OCI-LY7 (cell line): ENCODE data around the gene DNAH11. TPM values are rescaled to one million over a fixed set of nuclear protein-coding genes. Genes with fewer than 3 reads are reported as not detected.
A peak's percentile ranks its signal among the peaks of the same experiment; 100 is the strongest.

ENCODE experiments used
- BruUV-seq: library from RNA; stranded (reverse); fragments of 400-500 nt; replicated peaks from 2 replicates; lab custom pipeline; 2021; lab: Mats Ljungman, UMichigan
- CTCF ChIA-PET: fragments of 300-600 bp; sonication (Branson Sonifier 250); formaldehyde crosslinking; loops from one replicate; lab custom pipeline; 2022; ENCODE audit warnings: antibody characterized with exemption; ENCODE audit not compliant: unreplicated experiment; lab: Charles Lee
- POLR2A ChIA-PET: fragments of 300-600 bp; sonication (Branson Sonifier 250); formaldehyde crosslinking; loops from one replicate; lab custom pipeline; 2022; ENCODE audit warnings: antibody characterized with exemption; lab: Charles Lee
- DNase-seq: peaks from one replicate; pipeline ENCODE4 v3.0.0-alpha.2; 2015; ENCODE audit warnings: low spot score
- H2AFZ ChIP-seq: fragments of 200-600 bp; sonication (generic), shearing (Covaris generic); 2 replicates; pipeline ENCODE4 v1.6.1; 2014; ENCODE audit warnings: mild to moderate bottlenecking, antibody characterized with exemption, low read length, moderate library complexity
- H3K27ac ChIP-seq: fragments of 200-600 bp; sonication (generic); 2 replicates; pipeline ENCODE4 v1.5.1; 2014; ENCODE audit warnings: mixed run types, low read depth, mild to moderate bottlenecking, moderate library complexity, low read length, inconsistent platforms; ENCODE audit not compliant: poor library complexity, severe bottlenecking
- H3K36me3 ChIP-seq: fragments of 200-600 bp; sonication (generic); 2 replicates; pipeline ENCODE4 v1.6.1; 2014; ENCODE audit warnings: mild to moderate bottlenecking, antibody characterized with exemption, low read length, moderate library complexity, mixed read lengths; ENCODE audit not compliant: insufficient read depth
- H3K4me1 ChIP-seq: fragments of 200-600 bp; sonication (generic); 2 replicates; pipeline ENCODE4 v1.5.1; 2014; ENCODE audit warnings: mild to moderate bottlenecking, low read length; ENCODE audit not compliant: insufficient read depth, poor library complexity, severe bottlenecking
- H3K4me2 ChIP-seq: fragments of 200-600 bp; sonication (generic); 2 replicates; pipeline ENCODE4 v1.6.1; 2014; ENCODE audit warnings: mild to moderate bottlenecking, low read length
- H3K4me3 ChIP-seq: fragments of 200-600 bp; sonication (generic); 2 replicates; pipeline ENCODE4 v1.5.1; 2014; ENCODE audit warnings: mild to moderate bottlenecking, low read depth, low read length; ENCODE audit not compliant: poor library complexity, severe bottlenecking
- H3K79me2 ChIP-seq: fragments of 200-600 bp; sonication (generic); 2 replicates; pipeline ENCODE4 v1.6.1; 2016; ENCODE audit warnings: low read depth, mild to moderate bottlenecking, low read length, moderate library complexity, mixed read lengths; ENCODE audit not compliant: insufficient read depth
- H3K9me2 ChIP-seq: fragments of 200-600 bp; sonication (generic); 2 replicates; pipeline ENCODE4 v1.6.1; 2016; ENCODE audit warnings: mild to moderate bottlenecking, low read length, mixed read lengths; ENCODE audit not compliant: insufficient read depth
- H3K9me3 ChIP-seq: fragments of 200-600 bp; sonication (generic); 2 replicates; pipeline ENCODE4 v1.6.1; 2014; ENCODE audit warnings: mild to moderate bottlenecking, mixed run types, low read length, mixed read lengths
- H4K20me1 ChIP-seq: fragments of 200-600 bp; sonication (generic); 2 replicates; pipeline ENCODE4 v1.6.1; 2014; ENCODE audit warnings: mild to moderate bottlenecking, antibody characterized with exemption, low read length, moderate library complexity, mixed read lengths; ENCODE audit not compliant: insufficient read depth
- EZH2phosphoT487 ChIP-seq: fragments of 200-600 bp; sonication (generic); IDR thresholded peaks from 2 replicates; pipeline ENCODE4 v1.6.1; 2018; ENCODE audit warnings: low read depth, borderline replicate concordance, mild to moderate bottlenecking, mixed run types, antibody characterized with exemption, low read length, moderate library complexity, mixed read lengths
- intact Hi-C: fragments of 100-400 bp; cut with micrococcal nuclease; formaldehyde crosslinking; loops from one replicate; pipeline ENCODE4 v1.10.0; 2022; ENCODE audit not compliant: unreplicated experiment
- total RNA-seq, 2 experiments: library from RNA; depleted of rRNA in 1 of 2; stranded (reverse); fragments of >200 nt in 1 of 2; shearing (Covaris generic) in 1 of 2; gene quantifications; 2 replicates each; pipeline ENCODE4 v1.2.3, GENCODE V29; 2014 to 2022
- TF ChIP-seq, protein P1 (sequence below): fragments of 200-600 bp; sonication (generic); conservative IDR thresholded peaks from 2 replicates; pipeline ENCODE4 v1.5.1; 2014; ENCODE audit warnings: mild to moderate bottlenecking, antibody characterized with exemption, low read length, moderate library complexity, mixed read lengths

Gene DNAH11
- total RNA-seq, 2 experiments from 2014 or later, result not detected

DNA sequence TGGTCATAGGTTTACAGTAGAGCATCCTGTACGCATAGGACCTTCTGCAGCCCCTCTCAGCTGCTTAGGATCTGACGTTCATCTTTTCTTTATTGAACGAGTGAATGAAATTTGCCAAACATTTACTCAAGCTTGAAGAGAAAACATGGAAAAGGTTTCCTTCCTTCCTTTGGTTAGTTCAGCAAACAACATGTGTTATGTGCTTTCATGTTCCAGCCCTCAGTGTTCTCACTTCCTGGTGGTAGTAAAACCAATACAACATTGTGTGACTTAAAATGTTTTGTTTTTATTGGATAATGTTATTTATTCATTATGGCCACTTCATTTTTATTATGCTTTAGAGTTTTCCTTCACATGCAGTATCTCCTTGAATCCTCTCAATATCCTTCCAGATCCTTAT lies 404.2 kb downstream of the DNAH11 start:
- CTCF ChIA-PET, result interaction anchor here (1.6 kb wide), 1 partner anchor 16 kb away, joined by 6 read pairs; no protein-coding TSS in a partner anchor

DNA sequence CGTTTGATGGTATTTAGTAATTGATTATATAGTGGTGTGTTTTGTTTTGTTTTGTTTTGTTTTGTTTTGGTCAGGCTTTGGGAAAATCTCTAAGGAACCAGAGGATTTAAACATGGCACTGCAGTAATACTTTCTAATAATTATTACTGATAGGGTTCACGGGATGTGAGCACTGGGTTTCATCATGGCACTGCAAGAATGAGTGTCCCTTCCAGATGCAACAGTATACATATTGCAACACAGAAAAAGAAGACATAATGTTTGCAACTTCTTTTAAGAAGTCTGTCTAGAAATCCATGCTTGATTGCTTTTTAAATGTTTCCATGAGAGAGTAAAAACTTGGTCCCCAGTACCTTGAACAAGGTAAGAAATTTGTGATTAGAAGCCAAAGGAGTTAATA lies 405.1 kb downstream of the DNAH11 start:
- BruUV-seq, result no TSS peak
- ChIA-PET POLR2A (interaction anchor here (3.8 to 13.6 kb wide), 2 partner anchors 7 to 18 kb away, joined by 14 to 194 read pairs; no protein-coding TSS in a partner anchor), CTCF (no interaction called here)
- Histone ChIP-seq H4K20me1 (peaks cover 9% of the 10 kb centered on the region; the same call in 1 of the 2 replicates), H3K79me2 (peaks cover 23% of the 10 kb centered on the region), H2AFZ (peak overlapping the region; percentile 91; the same call in 1 of the 2 replicates), H3K4me2 (peak overlapping the region; percentile 88), H3K4me3 (no peak overlapping the region), H3K9me3 (no peaks in the 10 kb centered on the region), H3K27ac (no peak overlapping the region), H3K36me3 (peaks cover 11% of the 10 kb centered on the region; the same call in 1 of the 2 replicates), H3K9me2 (no peaks in the 10 kb centered on the region), H3K4me1 (peaks cover 40% of the 10 kb centered on the region)
- no peak for DNase-seq
- TF ChIP-seq, protein P1, sequence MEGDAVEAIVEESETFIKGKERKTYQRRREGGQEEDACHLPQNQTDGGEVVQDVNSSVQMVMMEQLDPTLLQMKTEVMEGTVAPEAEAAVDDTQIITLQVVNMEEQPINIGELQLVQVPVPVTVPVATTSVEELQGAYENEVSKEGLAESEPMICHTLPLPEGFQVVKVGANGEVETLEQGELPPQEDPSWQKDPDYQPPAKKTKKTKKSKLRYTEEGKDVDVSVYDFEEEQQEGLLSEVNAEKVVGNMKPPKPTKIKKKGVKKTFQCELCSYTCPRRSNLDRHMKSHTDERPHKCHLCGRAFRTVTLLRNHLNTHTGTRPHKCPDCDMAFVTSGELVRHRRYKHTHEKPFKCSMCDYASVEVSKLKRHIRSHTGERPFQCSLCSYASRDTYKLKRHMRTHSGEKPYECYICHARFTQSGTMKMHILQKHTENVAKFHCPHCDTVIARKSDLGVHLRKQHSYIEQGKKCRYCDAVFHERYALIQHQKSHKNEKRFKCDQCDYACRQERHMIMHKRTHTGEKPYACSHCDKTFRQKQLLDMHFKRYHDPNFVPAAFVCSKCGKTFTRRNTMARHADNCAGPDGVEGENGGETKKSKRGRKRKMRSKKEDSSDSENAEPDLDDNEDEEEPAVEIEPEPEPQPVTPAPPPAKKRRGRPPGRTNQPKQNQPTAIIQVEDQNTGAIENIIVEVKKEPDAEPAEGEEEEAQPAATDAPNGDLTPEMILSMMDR, result no peak
- no peak for TF ChIP-seq EZH2phosphoT487
- intact Hi-C loops, result loop anchor here (5.0 to 10.0 kb wide), 4 partner anchors 404 to 1733 kb away; partner anchors contain the start of genes HYCC1 and MACC1

More for the DNA sequence above, 404.2 kb downstream of the DNAH11 start:
- H3K4me2 ChIP-seq, result peak overlapping the region; percentile 88
- TF ChIP-seq, protein P1, result no peak
- no peak for TF ChIP-seq EZH2phosphoT487
- peaks cover 17% of the 10 kb centered on the region; the same call in 1 of the 2 replicates for H3K36me3 ChIP-seq
- no peak for DNase-seq
- H2AFZ ChIP-seq, result peak overlapping the region; percentile 91
- no TSS peak for BruUV-seq
- H3K27ac ChIP-seq, result no peak overlapping the region
- H3K9me2 ChIP-seq, result no peaks in the 10 kb centered on the region
- H3K9me3 ChIP-seq, result no peaks in the 10 kb centered on the region
- H3K4me1 ChIP-seq, result peaks cover 49% of the 10 kb centered on the region
- H3K79me2 ChIP-seq, result peaks cover 32% of the 10 kb centered on the region
- H4K20me1 ChIP-seq, result peaks cover 16% of the 10 kb centered on the region; the same call in 1 of the 2 replicates
- POLR2A ChIA-PET, result interaction anchor here (0.7 to 13.6 kb wide), 3 partner anchors 8 to 26 kb away, joined by 3 to 194 read pairs (median 14); no protein-coding TSS in a partner anchor
- peak overlapping the region; percentile 3 for H3K4me3 ChIP-seq
- intact Hi-C loops, result loop anchor here (5.0 to 10.0 kb wide), 4 partner anchors 405 to 1732 kb away; partner anchors contain the start of genes HYCC1 and MACC1
